T-cell (primary cell): Measurements from ENCODE around the gene TDRD10. TPM values are rescaled to one million over a fixed set of nuclear protein-coding genes. Genes with fewer than 3 reads are reported as not detected.
A peak's percentile ranks its signal among the peaks of the same experiment; 100 is the strongest.

ENCODE experiments used
- ATAC-seq, 4 experiments: fragments of 200-7000 bp in 3 of 4; fragments of 150-1000 bp in 1 of 4; cut with Tn5 transposase; replicated peaks in 1 of 4; 1 replicate in 3 of 4; 2 replicates in 1 of 4; pipeline ENCODE4 v1.10.0; 2021; ENCODE audit warnings: moderate library complexity in 3 of 4, mild to moderate bottlenecking in 2 of 4, moderate number of reproducible peaks in 1 of 4
- CTCF ChIA-PET, 2 donors: fragments of 300-600 bp; sonication (Branson Sonifier 250); formaldehyde crosslinking; loops; one replicate each; lab custom pipeline; 2022; ENCODE audit warnings: antibody characterized with exemption in 2 of 2; lab: Charles Lee
- POLR2A ChIA-PET, 2 donors: fragments of 300-600 bp; sonication (Branson Sonifier 250); formaldehyde crosslinking; loops; one replicate each; lab custom pipeline; 2022; ENCODE audit warnings: antibody characterized with exemption in 2 of 2; lab: Charles Lee
- DNase-seq, 35 experiments: peaks; one replicate each; pipeline versions ENCODE4 v3.0.0 to v3.0.0-alpha.2; 2013 to 2023
- H3K27ac ChIP-seq: one replicate; pipeline ENCODE4 v1.5.1; 2013; ENCODE audit warnings: low read length
- H3K27me3 ChIP-seq, 2 experiments: replicated peaks in 1 of 2; 1 replicate in 1 of 2; 2 replicates in 1 of 2; pipeline versions ENCODE4 v1.6.1 to v1.7.0; 2013; ENCODE audit warnings: low read length in 1 of 2, mixed read lengths in 1 of 2; ENCODE audit not compliant: control insufficient read depth in 2 of 2, insufficient read depth in 2 of 2; ENCODE audit errors: extremely low read depth in 1 of 2
- H3K36me3 ChIP-seq, 2 donors: 1 replicate in 1 of 2; 2 replicates in 1 of 2; pipeline versions ENCODE4 v1.6.1 to v1.7.0; 2013; ENCODE audit warnings: low read length in 1 of 2; ENCODE audit not compliant: control insufficient read depth in 2 of 2, insufficient read depth in 1 of 2; ENCODE audit errors: extremely low read depth in 1 of 2
- H3K4me1 ChIP-seq, 2 experiments: 1 replicate in 1 of 2; 2 replicates in 1 of 2; pipeline versions ENCODE4 v1.6.1 to v1.7.0; 2013; ENCODE audit warnings: low read length in 2 of 2, mixed read lengths in 1 of 2; ENCODE audit not compliant: insufficient read depth in 2 of 2, control insufficient read depth in 1 of 2; ENCODE audit errors: extremely low read depth in 1 of 2
- H3K4me3 ChIP-seq, 2 donors: 1 replicate in 1 of 2; 2 replicates in 1 of 2; pipeline versions ENCODE4 v1.5.1 to v1.7.0; 2013; ENCODE audit warnings: mild to moderate bottlenecking in 2 of 2, low read length in 1 of 2, moderate library complexity in 1 of 2; ENCODE audit not compliant: control insufficient read depth in 1 of 2; ENCODE audit errors: extremely low read depth in 1 of 2
- H3K9me3 ChIP-seq: 2 replicates; pipeline ENCODE4 v1.7.0; 2013
- H3K27ac Mint-ChIP-seq, 2 donors: one replicate each; pipeline ENCODE4 v1.8.0; 2020 to 2021; ENCODE audit warnings: mild to moderate bottlenecking in 2 of 2, mixed read lengths in 2 of 2
- H3K27me3 Mint-ChIP-seq, 2 donors: one replicate each; pipeline ENCODE4 v1.8.0; 2021 to 2022; ENCODE audit warnings: mixed read lengths in 2 of 2
- H3K36me3 Mint-ChIP-seq: one replicate; pipeline ENCODE4 v1.8.0; 2021; ENCODE audit warnings: mixed read lengths
- H3K4me1 Mint-ChIP-seq, 3 donors: one replicate each; pipeline ENCODE4 v1.8.0; 2020 to 2022; ENCODE audit warnings: mixed read lengths in 3 of 3, mild to moderate bottlenecking in 1 of 3
- H3K4me3 Mint-ChIP-seq, 3 donors: one replicate each; pipeline ENCODE4 v1.8.0; 2020 to 2022; ENCODE audit warnings: mild to moderate bottlenecking in 3 of 3, mixed read lengths in 3 of 3, moderate library complexity in 3 of 3
- H3K9me3 Mint-ChIP-seq, 3 donors: one replicate each; pipeline ENCODE4 v1.8.0; 2020 to 2022; ENCODE audit warnings: mixed read lengths in 3 of 3
- whole genome bisulfite sequencing: methylation state at CpG from one replicate; pipeline ENCODE4 v1.1.5; 2013; ENCODE audit warnings: missing lambda C conversion rate; ENCODE audit not compliant: insufficient coverage; 5-methylcytosine and 5-hydroxymethylcytosine counted together
- total RNA-seq, 35 experiments: library from RNA in 6 of 35; stranded (reverse) in 6 of 35; fragments of 120-200 nt in 1 of 35; gene quantifications; one replicate each; pipeline versions ENCODE4 v1.2.1 to v1.2.4 and lab custom pipeline; 2013 to 2026

The TDRD10 gene
- total RNA-seq, 5 donors from 2014 or later (not counting 1 experiment from before 2014, with no cell fraction given) = not detected

DNA sequence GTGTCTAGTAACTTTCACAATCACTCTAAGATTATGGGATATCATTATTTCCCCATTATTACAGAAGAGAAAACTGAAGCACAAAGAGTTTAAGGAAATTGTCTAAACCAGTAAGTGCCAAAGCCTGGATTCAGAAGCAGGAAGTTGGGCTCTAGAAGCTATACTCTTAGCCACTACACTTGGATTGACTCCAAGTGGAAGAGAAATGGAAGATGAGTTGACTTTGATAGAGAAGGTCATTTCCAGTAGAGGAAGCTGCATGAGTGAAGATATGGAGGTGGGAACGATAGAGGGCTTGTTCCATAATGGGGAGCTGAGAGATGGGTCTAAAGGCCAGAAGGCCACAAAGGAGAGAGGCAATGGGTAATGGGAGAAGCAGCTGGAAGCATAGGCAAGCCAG, 11.7 kb upstream of the TDRD10 start:
- WGBS = 90% methylated on average over 1 of the region's 1 CpG
- H3K36me3 Mint-ChIP-seq = no peaks in the 10 kb centered on the region
- H3K4me1 ChIP-seq = peaks cover 17 to 21% of the 10 kb centered on the region in 2 experiments
- H3K9me3 ChIP-seq = no peaks in the 10 kb centered on the region
- H3K4me3 Mint-ChIP-seq = no peak overlapping the region
- H3K27ac ChIP-seq = no peak overlapping the region
- H3K4me3 ChIP-seq = no peak overlapping the region
- H3K36me3 ChIP-seq = no peaks in the 10 kb centered on the region
- no peaks in the 10 kb centered on the region for H3K27me3 ChIP-seq
- ChIA-PET POLR2A (no interaction called here), CTCF (interaction anchor here in 1 of 2 donors (0.6 kb wide), 1 partner anchor 155 kb away, joined by 4 read pairs; no protein-coding TSS in a partner anchor)
- no peaks in the 10 kb centered on the region for H3K27me3 Mint-ChIP-seq
- no peaks in the 10 kb centered on the region for H3K9me3 Mint-ChIP-seq
- DNase-seq (no peak), ATAC-seq (no peak)
- no peak overlapping the region for H3K27ac Mint-ChIP-seq
- H3K4me1 Mint-ChIP-seq = peaks cover 24 to 30% (median 25%) of the 10 kb centered on the region in 3 donors

- ChIA-PET CTCF (no interaction called here), POLR2A (no interaction called here)
- H3K4me1 ChIP-seq = peaks cover 26 to 29% of the 10 kb centered on the region in 2 experiments
- no peak overlapping the region for H3K4me3 ChIP-seq
- H3K27me3 ChIP-seq = no peaks in the 10 kb centered on the region
- H3K9me3 ChIP-seq = no peaks in the 10 kb centered on the region
- no peaks in the 10 kb centered on the region for H3K27me3 Mint-ChIP-seq
- H3K36me3 ChIP-seq = no peaks in the 10 kb centered on the region
- 40% methylated on average over 1 of the region's 4 CpGs for WGBS
- H3K4me1 Mint-ChIP-seq = peaks cover 37 to 46% (median 39%) of the 10 kb centered on the region in 3 donors
- H3K9me3 Mint-ChIP-seq = no peaks in the 10 kb centered on the region
- peak overlapping the region; percentile 10 for H3K27ac ChIP-seq
- H3K4me3 Mint-ChIP-seq = no peak overlapping the region
- DNase-seq (no peak), ATAC-seq (no peak)
- peak overlapping the region in 1 of 2 donors; percentile 41 for H3K27ac Mint-ChIP-seq
- no peaks in the 10 kb centered on the region for H3K36me3 Mint-ChIP-seq
Measured at GRCh38 chr1:154492115-154492514, 9.9 kb upstream of the TDRD10 start.

DNA sequence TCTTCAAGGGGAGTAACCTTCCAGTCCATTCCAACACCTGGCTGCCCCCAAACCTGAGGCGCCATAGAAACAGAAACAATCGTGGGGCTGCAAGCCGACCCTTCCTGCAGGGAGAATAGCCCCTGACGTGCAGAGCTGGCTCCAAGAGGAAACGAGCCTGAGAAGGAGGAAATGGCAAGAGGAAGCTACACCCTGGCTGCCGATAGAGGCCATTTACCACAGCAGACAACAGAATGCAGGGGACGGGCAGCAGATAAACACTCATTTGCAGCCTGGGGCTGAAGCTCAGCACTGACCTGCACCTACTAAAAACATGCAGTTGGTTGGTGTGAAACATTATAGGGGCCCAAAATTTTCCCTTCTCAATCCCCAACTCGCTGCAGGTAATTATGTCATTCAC, 8.7 kb upstream of the TDRD10 start:
- WGBS = 4% methylated on average over 4 of the region's 8 CpGs
- no peaks in the 10 kb centered on the region for H3K36me3 Mint-ChIP-seq
- CTCF ChIA-PET = interaction anchor here (0.5 to 0.9 kb wide), 4 partner anchors 14 to 588 kb away, joined by 3 to 5 read pairs (median 4); no protein-coding TSS in a partner anchor
- Histone ChIP-seq H3K4me1 (peaks cover 27 to 33% of the 10 kb centered on the region in 2 experiments), H3K9me3 (no peaks in the 10 kb centered on the region), H3K4me3 (peak overlapping the region in 1 of 2 donors; percentile 30), H3K27me3 (no peaks in the 10 kb centered on the region), H3K36me3 (no peaks in the 10 kb centered on the region), H3K27ac (no peak overlapping the region)
- no peaks in the 10 kb centered on the region for H3K9me3 Mint-ChIP-seq
- peak overlapping the region in 2 of 3 donors; percentile 52 to 62 for H3K4me3 Mint-ChIP-seq
- no peaks in the 10 kb centered on the region for H3K27me3 Mint-ChIP-seq
- H3K27ac Mint-ChIP-seq = peak overlapping the region; percentile 65 to 85
- H3K4me1 Mint-ChIP-seq = peaks cover 41 to 47% (median 44%) of the 10 kb centered on the region in 3 donors
- ATAC-seq (peak; percentile 66 to 79 (median 73)), DNase-seq (peak in 12 of 35 experiments; percentile 3 to 44 (median 17))
- POLR2A ChIA-PET = interaction anchor here in 1 of 2 donors (0.6 kb wide), 1 partner anchor 157 kb away, joined by 4 read pairs; no protein-coding TSS in a partner anchor

GRCh38 chr1:154495496-154496273, 6.3 kb upstream of the TDRD10 start:
- Mint-ChIP-seq H3K27ac (peak overlapping the region; percentile 49 to 56), H3K9me3 (no peaks in the 10 kb centered on the region), H3K36me3 (no peaks in the 10 kb centered on the region), H3K4me3 (peak overlapping the region in 1 of 3 donors; percentile 13), H3K4me1 (peaks cover 41 to 44% (median 44%) of the 10 kb centered on the region in 3 donors), H3K27me3 (peaks cover 10 to 12% of the 10 kb centered on the region in 2 donors)
- H3K4me3 ChIP-seq = no peak overlapping the region
- peaks cover 27 to 33% of the 10 kb centered on the region in 2 experiments for H3K4me1 ChIP-seq
- no peaks in the 10 kb centered on the region for H3K9me3 ChIP-seq
- no peak overlapping the region for H3K27ac ChIP-seq
- H3K36me3 ChIP-seq = no peaks in the 10 kb centered on the region
- POLR2A ChIA-PET = interaction anchor here in 1 of 2 donors (0.6 to 0.9 kb wide), 2 partner anchors 14 to 18 kb away, joined by 3 to 5 read pairs; no protein-coding TSS in a partner anchor
- 100% methylated on average over 1 of the region's 8 CpGs for WGBS
- DNase-seq = no peak
- no peak for ATAC-seq
- peaks cover 5 to 7% of the 10 kb centered on the region in 2 experiments for H3K27me3 ChIP-seq
- CTCF ChIA-PET = interaction anchor here (0.6 kb wide), 2 partner anchors 74 to 635 kb away, joined by 3 read pairs; no protein-coding TSS in a partner anchor

- no peaks in the 10 kb centered on the region for H3K9me3 ChIP-seq
- H3K4me1 ChIP-seq = peaks cover 30 to 33% of the 10 kb centered on the region in 2 experiments
- DNase-seq (no peak), ATAC-seq (no peak)
- no peaks in the 10 kb centered on the region for H3K9me3 Mint-ChIP-seq
- peaks cover 17 to 19% of the 10 kb centered on the region in 2 donors for H3K27me3 Mint-ChIP-seq
- H3K4me1 Mint-ChIP-seq = peaks cover 42 to 46% (median 44%) of the 10 kb centered on the region in 3 donors
- no peaks in the 10 kb centered on the region for H3K36me3 ChIP-seq
- H3K27me3 ChIP-seq = peaks cover 9 to 12% of the 10 kb centered on the region in 2 experiments
- H3K27ac Mint-ChIP-seq = peak overlapping the region; percentile 84 to 91
- ChIA-PET CTCF (no interaction called here), POLR2A (interaction anchor here (0.6 kb wide), 2 partner anchors 17 to 868 kb away, joined by 3 to 6 read pairs; no protein-coding TSS in a partner anchor)
- H3K36me3 Mint-ChIP-seq = no peaks in the 10 kb centered on the region
- WGBS = no CpG with 5 or more reads among the region's 5 CpGs
- H3K4me3 ChIP-seq = no peak overlapping the region
- H3K4me3 Mint-ChIP-seq = no peak overlapping the region
- H3K27ac ChIP-seq = no peak overlapping the region
Measured at GRCh38 chr1:154496383-154496782, 5.6 kb upstream of the TDRD10 start.
